Body of pancreas (tissue), 4 donors: Measurements from ENCODE around the gene CACNA2D3. TPM values are rescaled to one million over a fixed set of nuclear protein-coding genes. Genes with fewer than 3 reads are reported as not detected.

ENCODE experiments used
- ATAC-seq: fragments of 150-250 bp; one replicate; pipeline ENCODE4 v1.9.1; 2016
- DNase-seq, 4 donors: peaks; one replicate each; pipeline ENCODE4 v3.0.0-alpha.2; 2019
- H3K27ac ChIP-seq, 4 donors: fragments of 200-600 bp; sonication (generic); 1 replicate in 3 of 4; 2 replicates in 1 of 4; pipeline versions ENCODE4 v1.5.1 to v1.6.1; 2016 to 2019; ENCODE audit warnings: mild to moderate bottlenecking in 1 of 4, mixed read lengths in 1 of 4, moderate library complexity in 1 of 4
- H3K27me3 ChIP-seq, 2 donors: fragments of 200-600 bp; sonication (generic); one replicate each; pipeline ENCODE4 v1.6.0; 2016; ENCODE audit warnings: mild to moderate bottlenecking in 1 of 2
- H3K36me3 ChIP-seq, 2 donors: fragments of 200-600 bp; sonication (generic); replicated peaks in 1 of 2; 2 replicates each; pipeline ENCODE4 v1.5.1; 2016; ENCODE audit warnings: low read depth in 2 of 2; ENCODE audit not compliant: insufficient read depth in 1 of 2
- H3K4me1 ChIP-seq: fragments of 200-600 bp; sonication (generic); one replicate; pipeline ENCODE4 v1.6.0; 2016
- H3K4me3 ChIP-seq, 2 donors: fragments of 200-600 bp; sonication (generic); 1 replicate in 1 of 2; 2 replicates in 1 of 2; pipeline ENCODE4 v1.5.1; 2016 to 2019
- H3K9me3 ChIP-seq, 3 donors: fragments of 200-600 bp; sonication (generic); 1 replicate in 2 of 3; 2 replicates in 1 of 3; pipeline ENCODE4 v1.5.1; 2016
- CTCF ChIP-seq, 7 experiments: fragments of 450-650 bp in 4 of 7; fragments of 200-600 bp in 3 of 7; sonication (generic) in 3 of 7; IDR thresholded peaks; one replicate each; pipeline ENCODE4 v1.5.1; 2016 to 2019; ENCODE audit warnings: antibody characterized with exemption in 7 of 7
- POLR2A ChIP-seq, 3 donors: fragments of 450-650 bp; IDR thresholded peaks; one replicate each; pipeline ENCODE4 v1.6.1; 2016; ENCODE audit warnings: antibody characterized with exemption in 3 of 3, mild to moderate bottlenecking in 2 of 3
- WGBS, 2 donors: methylation state at CpG; one replicate each; pipeline ENCODE4 v1.1.5; 2017; 5-methylcytosine and 5-hydroxymethylcytosine counted together
- intact Hi-C: fragments of 100-400 bp; cut with DNase I; formaldehyde crosslinking; loops from one replicate; pipeline ENCODE4 v1.15.1; 2023
- total RNA-seq, 2 donors: library from RNA; depleted of rRNA; stranded (reverse); fragments of >200 nt; gene quantifications; one replicate each; pipeline ENCODE4 v1.1.0, GENCODE V29; 2016

CACNA2D3 gene
- total RNA-seq, 2 donors from 2014 or later, result not detected

GRCh38 chr3:54784021-54784420 is 661.7 kb downstream of the CACNA2D3 start:
- DNase-seq (peak in 3 of 4 donors; percentile 8 to 35 (median 15)), ATAC-seq (no peak)
- H3K4me1 ChIP-seq, result no peaks in the 10 kb centered on the region
- intact Hi-C loops, result no loop called here
- TF ChIP-seq POLR2A (IDR thresholded peaks at IDR 0.05) (no peak), CTCF (IDR thresholded peaks at IDR 0.05) (no peak)
- H3K36me3 ChIP-seq, result no peaks in the 10 kb centered on the region
- no peak overlapping the region for H3K27ac ChIP-seq
- H3K4me3 ChIP-seq, result no peak overlapping the region
- H3K27me3 ChIP-seq, result no peaks in the 10 kb centered on the region
- no peaks in the 10 kb centered on the region for H3K9me3 ChIP-seq
- WGBS, 2 donors, result 14 to 18% methylated on average over 5 of the region's 5 CpGs

- Histone ChIP-seq H3K9me3 (no peaks in the 10 kb centered on the region), H3K27me3 (no peaks in the 10 kb centered on the region), H3K36me3 (no peaks in the 10 kb centered on the region), H3K4me3 (no peak overlapping the region), H3K4me1 (no peaks in the 10 kb centered on the region), H3K27ac (no peak overlapping the region)
- no peak for ATAC-seq
- TF ChIP-seq POLR2A (IDR thresholded peaks at IDR 0.05), result no peak
- no peak for TF ChIP-seq CTCF (IDR thresholded peaks at IDR 0.05)
- no peak for DNase-seq
- intact Hi-C loops, result no loop called here
- WGBS, 2 donors, result 89 to 98% methylated on average over 3 of the region's 3 CpGs
These were observed 663.6 kb downstream of the CACNA2D3 start for GRCh38 chr3:54785976-54786375.

GRCh38 chr3:54790051-54790450 is 667.7 kb downstream of the CACNA2D3 start:
- ATAC-seq (no peak), DNase-seq (no peak)
- WGBS, 2 donors, result 79% methylated on average over 3 of the region's 3 CpGs
- Histone ChIP-seq H3K27me3 (no peaks in the 10 kb centered on the region), H3K4me3 (no peak overlapping the region), H3K36me3 (no peaks in the 10 kb centered on the region), H3K9me3 (no peaks in the 10 kb centered on the region), H3K4me1 (no peaks in the 10 kb centered on the region), H3K27ac (no peak overlapping the region)
- intact Hi-C loops, result no loop called here
- TF ChIP-seq POLR2A (IDR thresholded peaks at IDR 0.05) (no peak), CTCF (IDR thresholded peaks at IDR 0.05) (no peak)

DNA sequence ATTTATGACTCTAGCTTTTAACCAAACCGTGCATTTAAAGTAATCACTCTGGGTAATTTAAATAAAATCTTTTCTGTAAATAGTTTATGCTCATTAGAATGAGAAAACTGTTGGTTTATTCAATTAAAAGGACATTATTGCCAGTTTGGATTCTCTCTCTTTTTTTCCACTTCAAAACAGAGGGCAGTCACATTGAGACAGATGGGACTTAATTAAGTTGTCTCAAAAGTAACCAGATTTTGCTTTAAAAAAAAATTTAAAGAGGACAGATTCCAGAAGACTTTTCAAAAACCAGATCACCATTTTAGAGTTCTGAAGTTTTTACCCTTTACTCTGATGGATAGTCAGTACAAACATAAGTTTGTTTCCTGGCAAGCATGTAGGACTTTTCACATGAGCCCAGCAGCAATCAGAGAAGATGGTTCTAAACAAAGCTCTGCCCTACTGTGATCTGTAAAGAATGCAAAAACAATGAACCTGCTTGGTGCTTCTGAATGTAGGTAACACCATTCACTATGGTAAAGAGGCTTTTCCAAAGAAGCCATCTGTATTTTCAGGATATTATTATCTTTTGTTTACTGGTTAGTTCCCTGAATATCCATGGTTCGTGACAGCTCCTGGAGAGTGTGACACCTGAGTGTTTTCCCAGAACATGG is 669.3 kb downstream of the CACNA2D3 start:
- Histone ChIP-seq H3K9me3 (no peaks in the 10 kb centered on the region), H3K4me1 (no peaks in the 10 kb centered on the region), H3K27me3 (no peaks in the 10 kb centered on the region), H3K4me3 (no peak overlapping the region), H3K36me3 (no peaks in the 10 kb centered on the region), H3K27ac (no peak overlapping the region)
- DNase-seq, result no peak
- no peak for ATAC-seq
- WGBS, 2 donors, result 29 to 48% methylated on average over 2 of the region's 2 CpGs
- TF ChIP-seq CTCF (IDR thresholded peaks at IDR 0.05) (no peak), POLR2A (IDR thresholded peaks at IDR 0.05) (no peak)
- intact Hi-C loops, result no loop called here

DNA sequence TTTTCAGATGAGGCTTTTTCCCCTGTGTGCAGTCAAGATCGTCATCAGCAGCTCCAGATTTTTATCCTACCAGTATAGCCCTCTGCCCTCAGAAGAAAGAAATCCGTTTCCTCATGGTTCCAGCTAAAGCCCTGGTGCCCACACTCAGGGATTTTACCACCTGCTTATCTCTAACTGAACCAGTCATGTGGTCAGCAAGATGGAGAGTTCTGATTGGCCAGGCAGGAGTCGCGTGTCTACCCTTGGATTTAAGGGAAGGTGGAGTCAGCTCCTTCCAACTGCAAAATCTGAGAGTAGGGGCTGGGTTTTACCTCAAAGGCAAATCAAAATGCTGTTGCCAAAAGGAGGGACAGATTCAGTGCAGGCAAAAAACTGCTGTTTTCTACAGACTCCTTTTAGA is 670.2 kb downstream of the CACNA2D3 start:
- DNase-seq (no peak), ATAC-seq (no peak)
- WGBS, 2 donors, result 58 to 81% methylated on average over 4 of the region's 4 CpGs
- no peaks in the 10 kb centered on the region for H3K36me3 ChIP-seq
- TF ChIP-seq CTCF (IDR thresholded peaks at IDR 0.05) (no peak), POLR2A (IDR thresholded peaks at IDR 0.05) (no peak)
- H3K27me3 ChIP-seq, result no peaks in the 10 kb centered on the region
- no peak overlapping the region for H3K27ac ChIP-seq
- no peaks in the 10 kb centered on the region for H3K4me1 ChIP-seq
- intact Hi-C loops, result no loop called here
- H3K9me3 ChIP-seq, result no peaks in the 10 kb centered on the region
- H3K4me3 ChIP-seq, result no peak overlapping the region
